ENCODE measurements around the gene IDE.

DNA sequence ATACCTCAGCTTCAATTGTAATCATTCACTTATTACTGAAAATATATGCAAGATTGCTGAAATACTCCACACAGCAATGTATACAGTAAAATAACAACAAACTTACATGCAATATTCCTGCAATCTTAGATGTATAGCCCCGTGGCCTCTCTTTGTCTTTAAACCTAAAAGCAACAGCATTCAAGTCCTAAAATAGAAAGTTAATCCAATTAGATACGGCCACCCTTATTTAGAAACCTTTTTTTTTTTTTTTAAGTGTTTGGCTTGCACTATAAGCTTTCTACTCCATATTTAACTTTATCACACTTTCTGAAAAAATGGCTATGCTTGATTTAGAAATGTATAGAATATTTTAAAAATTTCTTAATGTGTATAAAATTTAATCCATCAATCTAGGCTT lies 67.6 kb downstream of the IDE start:
- TF ChIP-seq, protein P1, sequence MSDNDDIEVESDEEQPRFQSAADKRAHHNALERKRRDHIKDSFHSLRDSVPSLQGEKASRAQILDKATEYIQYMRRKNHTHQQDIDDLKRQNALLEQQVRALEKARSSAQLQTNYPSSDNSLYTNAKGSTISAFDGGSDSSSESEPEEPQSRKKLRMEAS (IDR thresholded peaks at IDR 0.05), result no peak
- no peak for TF ChIP-seq NFIC (IDR thresholded peaks at IDR 0.05)
- no peak for TF ChIP-seq EGR1 (IDR thresholded peaks at IDR 0.05)
- TF ChIP-seq, protein P2, sequence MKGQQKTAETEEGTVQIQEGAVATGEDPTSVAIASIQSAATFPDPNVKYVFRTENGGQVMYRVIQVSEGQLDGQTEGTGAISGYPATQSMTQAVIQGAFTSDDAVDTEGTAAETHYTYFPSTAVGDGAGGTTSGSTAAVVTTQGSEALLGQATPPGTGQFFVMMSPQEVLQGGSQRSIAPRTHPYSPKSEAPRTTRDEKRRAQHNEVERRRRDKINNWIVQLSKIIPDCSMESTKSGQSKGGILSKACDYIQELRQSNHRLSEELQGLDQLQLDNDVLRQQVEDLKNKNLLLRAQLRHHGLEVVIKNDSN (IDR thresholded peaks at IDR 0.05), result no peak
- no peak for TF ChIP-seq EP300 (IDR thresholded peaks at IDR 0.05; ENCODE audit: borderline replicate concordance)
- no peak for TF ChIP-seq CREB1 (IDR thresholded peaks at IDR 0.05; ENCODE audit: low read depth)
- no peak for TF ChIP-seq YY1 (IDR thresholded peaks at IDR 0.05; ENCODE audit: low read depth)
- no peak for TF ChIP-seq TCF12 (IDR thresholded peaks at IDR 0.05; ENCODE audit: low read depth)
- TF ChIP-seq RAD21 (IDR thresholded peaks at IDR 0.05; ENCODE audit: low read depth), result no peak
- TF ChIP-seq REST (IDR thresholded peaks at IDR 0.05; ENCODE audit: low read depth), result no peak

All from Ishikawa (cell line).